Neural cell (in vitro differentiated cells): ENCODE measurements around the gene DSTN. TPM values are rescaled to one million over a fixed set of nuclear protein-coding genes. Genes with fewer than 3 reads are reported as not detected.

Experiments used
- H2AFZ ChIP-seq: fragments of 200-600, 300-800 bp; sonication (generic), shearing (Covaris generic); 2 replicates; pipeline ENCODE4 v1.6.0; 2014; ENCODE audit warnings: low read depth, mild to moderate bottlenecking, antibody characterized with exemption, low read length, moderate library complexity
- H3F3A ChIP-seq: fragments of 200-600 bp; shearing (Covaris generic); 2 replicates; pipeline ENCODE4 v1.6.1; 2016; ENCODE audit warnings: mild to moderate bottlenecking, moderate library complexity, mixed read lengths, antibody characterized with exemption, low read length; ENCODE audit not compliant: insufficient read depth, poor library complexity, severe bottlenecking
- H3K27ac ChIP-seq: fragments of 200-600, 300-800 bp; sonication (generic), shearing (Covaris generic); 2 replicates; pipeline ENCODE4 v1.5.1; 2014; ENCODE audit warnings: mild to moderate bottlenecking, low read length, moderate library complexity
- H3K27me3 ChIP-seq: fragments of 300-800, 200-600 bp; sonication (generic), shearing (Covaris generic); 2 replicates; pipeline ENCODE4 v1.6.0; 2014; ENCODE audit warnings: mild to moderate bottlenecking, low read depth, low read length, moderate library complexity; ENCODE audit not compliant: insufficient read depth
- H3K36me3 ChIP-seq: fragments of 300-800, 200-600 bp; sonication (generic), shearing (Covaris generic); 2 replicates; pipeline ENCODE4 v1.5.1; 2014; ENCODE audit warnings: mild to moderate bottlenecking, antibody characterized with exemption, low read length, moderate library complexity; ENCODE audit not compliant: insufficient read depth
- H3K4me2 ChIP-seq: fragments of 300-800, 200-600 bp; sonication (generic), shearing (Covaris generic); 2 replicates; pipeline ENCODE4 v1.6.0; 2014; ENCODE audit warnings: mild to moderate bottlenecking, low read length
- H3K4me3 ChIP-seq: fragments of 300-800, 200-600 bp; sonication (generic), shearing (Covaris generic); 2 replicates; pipeline ENCODE4 v1.5.1; 2014; ENCODE audit warnings: mild to moderate bottlenecking, low read length, moderate library complexity
- H3K79me2 ChIP-seq: fragments of 200-600 bp; shearing (Covaris generic); replicated peaks from 2 replicates; pipeline ENCODE4 v1.6.0; 2014; ENCODE audit warnings: mild to moderate bottlenecking, low read length, moderate library complexity; ENCODE audit not compliant: insufficient read depth
- H3K9ac ChIP-seq: fragments of 300-800, 200-600 bp; sonication (generic), shearing (Covaris generic); 2 replicates; pipeline ENCODE4 v1.6.1; 2016; ENCODE audit warnings: mild to moderate bottlenecking, low read length, mixed read lengths
- H3K9me2 ChIP-seq: fragments of 200-600 bp; shearing (Covaris generic); 2 replicates; pipeline ENCODE4 v1.6.1; 2016; ENCODE audit warnings: mild to moderate bottlenecking, low read length, mixed read lengths; ENCODE audit not compliant: insufficient read depth
- H3K9me3 ChIP-seq: fragments of 200-600, 300-800 bp; sonication (generic), shearing (Covaris generic); 2 replicates; pipeline ENCODE4 v1.6.1; 2016; ENCODE audit warnings: mild to moderate bottlenecking, mixed run types, low read length, moderate library complexity, mixed read lengths
- H4K20me1 ChIP-seq: fragments of 200-600 bp; shearing (Covaris generic); 2 replicates; pipeline ENCODE4 v1.6.1; 2016; ENCODE audit warnings: mild to moderate bottlenecking, mixed run types; ENCODE audit not compliant: insufficient read depth
- EP300 ChIP-seq: fragments of 450-650 bp; conservative IDR thresholded peaks from 2 replicates; pipeline ENCODE4 v1.6.1; 2014; ENCODE audit warnings: antibody characterized with exemption, mild to moderate bottlenecking, moderate library complexity; ENCODE audit not compliant: poor library complexity, severe bottlenecking
- EZH2 ChIP-seq: fragments of 200-600, 300-800 bp; shearing (Covaris generic), sonication (generic); IDR thresholded peaks from 2 replicates; pipeline ENCODE4 v1.6.1; 2014; ENCODE audit warnings: antibody characterized with exemption, low read length, borderline replicate concordance, mild to moderate bottlenecking; ENCODE audit not compliant: insufficient read depth, poor library complexity, severe bottlenecking
- MXI1 ChIP-seq: fragments of 450-650 bp; conservative IDR thresholded peaks from 2 replicates; pipeline ENCODE4 v1.6.1; 2014; ENCODE audit warnings: antibody characterized with exemption, mild to moderate bottlenecking; ENCODE audit not compliant: poor library complexity, severe bottlenecking
- POLR2AphosphoS5 ChIP-seq: IDR thresholded peaks from 2 replicates; pipeline ENCODE4 v1.6.1; 2012
- RAD21 ChIP-seq: fragments of 450-650 bp; conservative IDR thresholded peaks from 2 replicates; pipeline ENCODE4 v1.6.1; 2014; ENCODE audit warnings: antibody characterized with exemption, mild to moderate bottlenecking, moderate library complexity
- SMC3 ChIP-seq: fragments of 450-650 bp; conservative IDR thresholded peaks from 2 replicates; pipeline ENCODE4 v1.6.1; 2014; ENCODE audit warnings: antibody characterized with exemption, mild to moderate bottlenecking, moderate library complexity; ENCODE audit not compliant: poor library complexity
- TAF1 ChIP-seq: IDR thresholded peaks from 2 replicates; pipeline ENCODE4 v1.6.1; 2012; ENCODE audit warnings: low read depth
- polyA plus RNA-seq: library from polyadenylated mRNA; depleted of rRNA; stranded (reverse); fragments of >200 nt; gene quantifications from 2 replicates; pipeline ENCODE4 v1.2.3, GENCODE V29; 2014
- TF ChIP-seq, protein P1 (sequence below): fragments of 450-650 bp; IDR thresholded peaks from 2 replicates; pipeline ENCODE4 v1.5.1; 2014; ENCODE audit warnings: antibody characterized with exemption, mild to moderate bottlenecking, moderate library complexity; ENCODE audit not compliant: poor library complexity, severe bottlenecking
- TF ChIP-seq, protein P2 (sequence below): IDR thresholded peaks from 2 replicates; pipeline ENCODE4 v1.6.1; 2012; ENCODE audit warnings: borderline replicate concordance

DSTN gene
- polyA plus RNA-seq, 1 donor from 2014 or later, result 276 TPM

DNA sequence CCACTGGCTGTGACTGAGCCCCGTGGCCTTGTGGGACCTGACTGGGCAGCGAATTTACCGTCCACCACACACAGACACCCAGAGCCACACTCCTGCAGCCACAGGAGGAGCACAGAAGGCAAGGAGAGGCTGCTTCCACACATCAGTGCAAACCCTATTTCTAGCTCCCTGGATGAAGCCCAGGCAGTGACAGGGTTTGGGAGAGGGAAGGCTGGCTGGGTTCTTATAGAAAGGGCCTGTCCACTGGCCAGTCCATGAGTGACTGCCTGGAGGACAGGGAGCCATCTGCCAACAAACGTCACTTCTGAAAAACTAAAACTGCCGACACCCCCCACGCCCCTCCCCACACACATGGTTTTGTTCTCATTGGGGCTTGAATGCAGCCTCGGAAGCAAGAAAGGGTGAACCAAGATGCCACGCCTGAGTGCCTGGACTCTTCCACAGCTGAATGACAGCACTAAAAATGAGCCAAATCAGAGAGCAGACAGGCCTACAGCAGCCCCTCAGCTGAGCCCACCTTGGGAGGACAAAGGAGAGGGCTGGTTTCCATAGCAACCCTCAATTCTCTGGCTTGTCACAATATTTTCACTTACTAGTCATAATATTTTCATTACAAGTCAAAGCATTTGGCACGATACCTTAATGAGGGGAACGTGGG, 73.8 kb downstream of the DSTN start:
- H3K79me2 ChIP-seq, result no peaks in the 10 kb centered on the region
- no peak overlapping the region for H2AFZ ChIP-seq
- H3K9me3 ChIP-seq, result no peaks in the 10 kb centered on the region
- H3K36me3 ChIP-seq, result no peaks in the 10 kb centered on the region
- no peak overlapping the region for H3K4me3 ChIP-seq
- no peak overlapping the region for H3K4me2 ChIP-seq
- H3K9ac ChIP-seq, result no peak overlapping the region
- peaks cover 30% of the 10 kb centered on the region for H3K27me3 ChIP-seq
- TF ChIP-seq EZH2 (no peak), POLR2AphosphoS5 (peak; percentile 70)
- no peak overlapping the region for H3K27ac ChIP-seq
- H4K20me1 ChIP-seq, result no peaks in the 10 kb centered on the region
- no peaks in the 10 kb centered on the region for H3F3A ChIP-seq
- no peaks in the 10 kb centered on the region for H3K9me2 ChIP-seq

DNA sequence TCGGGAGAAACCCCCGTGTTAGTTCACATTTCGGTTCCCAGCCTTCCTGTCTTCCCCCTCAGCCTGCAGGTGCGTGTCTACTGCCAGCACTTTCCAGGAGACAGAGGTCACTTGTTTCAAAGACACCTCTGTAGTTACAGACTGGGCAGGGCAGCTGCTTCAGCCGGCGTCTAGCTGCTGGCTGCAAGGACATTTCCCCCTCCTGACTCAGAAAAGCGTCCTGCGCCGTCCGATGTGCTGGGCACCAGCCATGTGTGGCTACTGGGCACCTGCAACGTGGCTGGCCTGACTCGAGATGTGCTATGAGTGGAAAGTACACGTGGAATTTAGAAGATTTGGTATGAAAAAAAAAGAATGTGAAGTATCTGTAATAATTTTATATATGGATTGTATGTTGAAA, 74.6 kb downstream of the DSTN start:
- TF ChIP-seq TAF1 (no peak), POLR2AphosphoS5 (no peak), EZH2 (no peak), SMC3 (no peak), EP300 (no peak), RAD21 (no peak), MXI1 (no peak)
- TF ChIP-seq, protein P1, sequence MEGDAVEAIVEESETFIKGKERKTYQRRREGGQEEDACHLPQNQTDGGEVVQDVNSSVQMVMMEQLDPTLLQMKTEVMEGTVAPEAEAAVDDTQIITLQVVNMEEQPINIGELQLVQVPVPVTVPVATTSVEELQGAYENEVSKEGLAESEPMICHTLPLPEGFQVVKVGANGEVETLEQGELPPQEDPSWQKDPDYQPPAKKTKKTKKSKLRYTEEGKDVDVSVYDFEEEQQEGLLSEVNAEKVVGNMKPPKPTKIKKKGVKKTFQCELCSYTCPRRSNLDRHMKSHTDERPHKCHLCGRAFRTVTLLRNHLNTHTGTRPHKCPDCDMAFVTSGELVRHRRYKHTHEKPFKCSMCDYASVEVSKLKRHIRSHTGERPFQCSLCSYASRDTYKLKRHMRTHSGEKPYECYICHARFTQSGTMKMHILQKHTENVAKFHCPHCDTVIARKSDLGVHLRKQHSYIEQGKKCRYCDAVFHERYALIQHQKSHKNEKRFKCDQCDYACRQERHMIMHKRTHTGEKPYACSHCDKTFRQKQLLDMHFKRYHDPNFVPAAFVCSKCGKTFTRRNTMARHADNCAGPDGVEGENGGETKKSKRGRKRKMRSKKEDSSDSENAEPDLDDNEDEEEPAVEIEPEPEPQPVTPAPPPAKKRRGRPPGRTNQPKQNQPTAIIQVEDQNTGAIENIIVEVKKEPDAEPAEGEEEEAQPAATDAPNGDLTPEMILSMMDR, result no peak
- TF ChIP-seq, protein P2, sequence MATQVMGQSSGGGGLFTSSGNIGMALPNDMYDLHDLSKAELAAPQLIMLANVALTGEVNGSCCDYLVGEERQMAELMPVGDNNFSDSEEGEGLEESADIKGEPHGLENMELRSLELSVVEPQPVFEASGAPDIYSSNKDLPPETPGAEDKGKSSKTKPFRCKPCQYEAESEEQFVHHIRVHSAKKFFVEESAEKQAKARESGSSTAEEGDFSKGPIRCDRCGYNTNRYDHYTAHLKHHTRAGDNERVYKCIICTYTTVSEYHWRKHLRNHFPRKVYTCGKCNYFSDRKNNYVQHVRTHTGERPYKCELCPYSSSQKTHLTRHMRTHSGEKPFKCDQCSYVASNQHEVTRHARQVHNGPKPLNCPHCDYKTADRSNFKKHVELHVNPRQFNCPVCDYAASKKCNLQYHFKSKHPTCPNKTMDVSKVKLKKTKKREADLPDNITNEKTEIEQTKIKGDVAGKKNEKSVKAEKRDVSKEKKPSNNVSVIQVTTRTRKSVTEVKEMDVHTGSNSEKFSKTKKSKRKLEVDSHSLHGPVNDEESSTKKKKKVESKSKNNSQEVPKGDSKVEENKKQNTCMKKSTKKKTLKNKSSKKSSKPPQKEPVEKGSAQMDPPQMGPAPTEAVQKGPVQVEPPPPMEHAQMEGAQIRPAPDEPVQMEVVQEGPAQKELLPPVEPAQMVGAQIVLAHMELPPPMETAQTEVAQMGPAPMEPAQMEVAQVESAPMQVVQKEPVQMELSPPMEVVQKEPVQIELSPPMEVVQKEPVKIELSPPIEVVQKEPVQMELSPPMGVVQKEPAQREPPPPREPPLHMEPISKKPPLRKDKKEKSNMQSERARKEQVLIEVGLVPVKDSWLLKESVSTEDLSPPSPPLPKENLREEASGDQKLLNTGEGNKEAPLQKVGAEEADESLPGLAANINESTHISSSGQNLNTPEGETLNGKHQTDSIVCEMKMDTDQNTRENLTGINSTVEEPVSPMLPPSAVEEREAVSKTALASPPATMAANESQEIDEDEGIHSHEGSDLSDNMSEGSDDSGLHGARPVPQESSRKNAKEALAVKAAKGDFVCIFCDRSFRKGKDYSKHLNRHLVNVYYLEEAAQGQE, result no peak
- Histone ChIP-seq H3K4me2 (no peak overlapping the region), H3K9me2 (no peaks in the 10 kb centered on the region), H3K36me3 (no peaks in the 10 kb centered on the region), H3K79me2 (no peaks in the 10 kb centered on the region), H2AFZ (no peak overlapping the region), H3K27ac (no peak overlapping the region), H3K4me3 (no peak overlapping the region), H3F3A (no peaks in the 10 kb centered on the region), H3K27me3 (peaks cover 30% of the 10 kb centered on the region), H3K9me3 (no peaks in the 10 kb centered on the region), H3K9ac (no peak overlapping the region), H4K20me1 (no peaks in the 10 kb centered on the region)
